IPS-18a (cell line): ENCODE measurements around the gene FOXG1.

ENCODE experiments used
- H3K27ac ChIP-seq: one replicate; pipeline ENCODE4 v1.5.1; 2013; ENCODE audit warnings: low read length
- H3K27me3 ChIP-seq: one replicate; pipeline ENCODE4 v1.6.1; 2013; ENCODE audit warnings: mild to moderate bottlenecking, low read length; ENCODE audit not compliant: control insufficient read depth, insufficient read depth
- H3K36me3 ChIP-seq: one replicate; pipeline ENCODE4 v1.6.1; 2013; ENCODE audit warnings: low read depth, low read length; ENCODE audit not compliant: control insufficient read depth
- H3K4me1 ChIP-seq: one replicate; pipeline ENCODE4 v1.6.1; 2013; ENCODE audit warnings: low read depth, low read length; ENCODE audit not compliant: control insufficient read depth
- H3K4me3 ChIP-seq: one replicate; pipeline ENCODE4 v1.5.1; 2013; ENCODE audit warnings: low read length
- H3K9ac ChIP-seq: one replicate; pipeline ENCODE4 v1.6.1; 2013; ENCODE audit warnings: mild to moderate bottlenecking, low read length, moderate library complexity
- H3K9me3 ChIP-seq: one replicate; pipeline ENCODE4 v1.6.1; 2013; ENCODE audit warnings: low read depth, low read length; ENCODE audit not compliant: control insufficient read depth

The FOXG1 gene

GRCh38 chr14:28772613-28773012, 6.0 kb downstream of the FOXG1 start:
- Histone ChIP-seq H3K4me1 (peaks cover 3% of the 10 kb centered on the region), H3K9me3 (no peaks in the 10 kb centered on the region), H3K9ac (no peak overlapping the region), H3K4me3 (no peak overlapping the region), H3K27me3 (peaks cover 100% of the 10 kb centered on the region), H3K27ac (no peak overlapping the region), H3K36me3 (no peaks in the 10 kb centered on the region)

- no peaks in the 10 kb centered on the region for H3K36me3 ChIP-seq
- H3K9ac ChIP-seq: no peak overlapping the region
- H3K9me3 ChIP-seq: no peaks in the 10 kb centered on the region
- H3K27ac ChIP-seq: no peak overlapping the region
- H3K4me3 ChIP-seq: no peak overlapping the region
- peaks cover 3% of the 10 kb centered on the region for H3K4me1 ChIP-seq
- peaks cover 100% of the 10 kb centered on the region for H3K27me3 ChIP-seq
Measured at GRCh38 chr14:28773176-28773575, 6.6 kb downstream of the FOXG1 start.

GRCh38 chr14:28773861-28774691, 7.5 kb downstream of the FOXG1 start:
- Histone ChIP-seq H3K27me3 (peaks cover 100% of the 10 kb centered on the region), H3K4me3 (peak overlapping the region; percentile 46), H3K4me1 (peaks cover 3% of the 10 kb centered on the region), H3K27ac (no peak overlapping the region), H3K9ac (no peak overlapping the region), H3K9me3 (no peaks in the 10 kb centered on the region), H3K36me3 (no peaks in the 10 kb centered on the region)

GRCh38 chr14:28774764-28775735, 8.5 kb downstream of the FOXG1 start:
- H3K4me1 ChIP-seq: peaks cover 3% of the 10 kb centered on the region
- no peak overlapping the region for H3K27ac ChIP-seq
- peak overlapping the region; percentile 25 for H3K4me3 ChIP-seq
- H3K9me3 ChIP-seq: no peaks in the 10 kb centered on the region
- peaks cover 100% of the 10 kb centered on the region for H3K27me3 ChIP-seq
- H3K36me3 ChIP-seq: no peaks in the 10 kb centered on the region
- H3K9ac ChIP-seq: no peak overlapping the region

- H3K27ac ChIP-seq: no peak overlapping the region
- peaks cover 9% of the 10 kb centered on the region for H3K4me1 ChIP-seq
- peaks cover 100% of the 10 kb centered on the region for H3K27me3 ChIP-seq
- no peak overlapping the region for H3K9ac ChIP-seq
- no peak overlapping the region for H3K4me3 ChIP-seq
- no peaks in the 10 kb centered on the region for H3K36me3 ChIP-seq
- no peaks in the 10 kb centered on the region for H3K9me3 ChIP-seq
Measured at GRCh38 chr14:28776482-28777266, 10.1 kb downstream of the FOXG1 start.

- H3K36me3 ChIP-seq: no peaks in the 10 kb centered on the region
- peaks cover 13% of the 10 kb centered on the region for H3K4me1 ChIP-seq
- no peaks in the 10 kb centered on the region for H3K9me3 ChIP-seq
- no peak overlapping the region for H3K4me3 ChIP-seq
- no peak overlapping the region for H3K9ac ChIP-seq
- no peak overlapping the region for H3K27ac ChIP-seq
- peaks cover 100% of the 10 kb centered on the region for H3K27me3 ChIP-seq
Measured at GRCh38 chr14:28777471-28778137, 11.0 kb downstream of the FOXG1 start.

- Histone ChIP-seq H3K9me3 (no peaks in the 10 kb centered on the region), H3K27ac (no peak overlapping the region), H3K9ac (no peak overlapping the region), H3K36me3 (no peaks in the 10 kb centered on the region), H3K4me3 (peak overlapping the region; percentile 26), H3K27me3 (peaks cover 100% of the 10 kb centered on the region), H3K4me1 (peaks cover 12% of the 10 kb centered on the region)
Measured at GRCh38 chr14:28778138-28779117, 11.8 kb downstream of the FOXG1 start.

GRCh38 chr14:28779456-28779855, 12.9 kb downstream of the FOXG1 start:
- peaks cover 22% of the 10 kb centered on the region for H3K4me1 ChIP-seq
- H3K4me3 ChIP-seq: no peak overlapping the region
- no peak overlapping the region for H3K27ac ChIP-seq
- no peaks in the 10 kb centered on the region for H3K36me3 ChIP-seq
- peaks cover 100% of the 10 kb centered on the region for H3K27me3 ChIP-seq
- H3K9me3 ChIP-seq: no peaks in the 10 kb centered on the region
- H3K9ac ChIP-seq: no peak overlapping the region

- H3K4me1 ChIP-seq: peaks cover 25% of the 10 kb centered on the region
- no peaks in the 10 kb centered on the region for H3K9me3 ChIP-seq
- no peaks in the 10 kb centered on the region for H3K36me3 ChIP-seq
- H3K27me3 ChIP-seq: peaks cover 100% of the 10 kb centered on the region
- no peak overlapping the region for H3K27ac ChIP-seq
- H3K4me3 ChIP-seq: no peak overlapping the region
- no peak overlapping the region for H3K9ac ChIP-seq
Measured at GRCh38 chr14:28780843-28781820, 14.5 kb downstream of the FOXG1 start.
